Osteoblast (primary cell): ENCODE data around the gene INPP5A. TPM values are rescaled to one million over a fixed set of nuclear protein-coding genes. Genes with fewer than 3 reads are reported as not detected.

Experiments
- DNase-seq: peaks from one replicate; pipeline ENCODE4 v3.0.0; 2011; ENCODE audit warnings: low spot score, mixed read lengths; ENCODE audit not compliant: insufficient read length; ENCODE audit errors: missing footprints
- H2AFZ ChIP-seq: 2 replicates; pipeline ENCODE4 v1.6.0; 2011; ENCODE audit warnings: mild to moderate bottlenecking, low read length
- H3K27ac ChIP-seq: 2 replicates; pipeline ENCODE4 v1.5.1; 2011; ENCODE audit warnings: mild to moderate bottlenecking, low read depth, low read length, moderate library complexity
- H3K27me3 ChIP-seq: 2 replicates; pipeline ENCODE4 v1.6.0; 2012; ENCODE audit warnings: mild to moderate bottlenecking, control low read depth, inconsistent platforms, low read length, moderate library complexity; ENCODE audit not compliant: insufficient read depth
- H3K36me3 ChIP-seq: 2 replicates; pipeline ENCODE4 v1.5.1; 2011; ENCODE audit warnings: mild to moderate bottlenecking, low read length, control low read depth, moderate library complexity; ENCODE audit not compliant: insufficient read depth
- H3K4me1 ChIP-seq: 2 replicates; pipeline ENCODE4 v1.5.1; 2011; ENCODE audit warnings: mild to moderate bottlenecking, low read length, control low read depth, moderate library complexity; ENCODE audit not compliant: insufficient read depth
- H3K4me2 ChIP-seq: 2 replicates; pipeline ENCODE4 v1.6.0; 2011; ENCODE audit warnings: mild to moderate bottlenecking, low read length; ENCODE audit not compliant: insufficient read depth
- H3K4me3 ChIP-seq: fragments of 200-600 bp; sonication (generic); 3 replicates; pipeline ENCODE4 v1.5.1; 2012; ENCODE audit warnings: mild to moderate bottlenecking, low read length, inconsistent platforms; ENCODE audit not compliant: insufficient read depth
- H3K79me2 ChIP-seq: 2 replicates; pipeline ENCODE4 v1.6.0; 2012; ENCODE audit warnings: mild to moderate bottlenecking, low read length, control low read depth, inconsistent platforms; ENCODE audit not compliant: insufficient read depth
- H3K9me3 ChIP-seq: 2 replicates; pipeline ENCODE4 v1.5.1; 2011; ENCODE audit warnings: low read depth, low read length, control low read depth
- H4K20me1 ChIP-seq: 2 replicates; pipeline ENCODE4 v1.6.0; 2012; ENCODE audit warnings: mild to moderate bottlenecking, low read length, control low read depth; ENCODE audit not compliant: insufficient read depth
- CTCF ChIP-seq: IDR thresholded peaks from 2 replicates; pipeline ENCODE4 v1.5.1; 2011; ENCODE audit warnings: mild to moderate bottlenecking, low read depth, low read length, moderate library complexity; ENCODE audit errors: extremely low read depth
- total RNA-seq: library from RNA; depleted of rRNA; stranded (reverse); fragments of >200 nt; gene quantifications from 2 replicates; pipeline ENCODE4 v1.2.3, GENCODE V29; 2012

Gene INPP5A
- total RNA-seq, 1 donor: 22.8 TPM

GRCh38 chr10:132729810-132730572 lies 192.4 kb downstream of the INPP5A start:
- DNase-seq: no peak
- Histone ChIP-seq H3K79me2 (no peaks in the 10 kb centered on the region), H3K36me3 (no peaks in the 10 kb centered on the region), H2AFZ (no peak overlapping the region), H3K9me3 (no peaks in the 10 kb centered on the region), H3K4me3 (no peak overlapping the region), H3K4me1 (no peaks in the 10 kb centered on the region), H3K27ac (no peak overlapping the region), H3K27me3 (no peaks in the 10 kb centered on the region), H4K20me1 (no peaks in the 10 kb centered on the region), H3K4me2 (no peak overlapping the region)
- no peak for TF ChIP-seq CTCF

- Histone ChIP-seq H3K79me2 (no peaks in the 10 kb centered on the region), H3K4me2 (no peak overlapping the region), H3K4me3 (no peak overlapping the region), H3K27ac (no peak overlapping the region), H3K9me3 (no peaks in the 10 kb centered on the region), H4K20me1 (no peaks in the 10 kb centered on the region), H3K4me1 (no peaks in the 10 kb centered on the region), H3K36me3 (no peaks in the 10 kb centered on the region), H3K27me3 (no peaks in the 10 kb centered on the region), H2AFZ (no peak overlapping the region)
- no peak for DNase-seq
- TF ChIP-seq CTCF: no peak
Observed at GRCh38 chr10:132730573-132730953, 193.0 kb downstream of the INPP5A start.

GRCh38 chr10:132732518-132732917 lies 194.9 kb downstream of the INPP5A start:
- no peak for TF ChIP-seq CTCF
- Histone ChIP-seq H3K27ac (no peak overlapping the region), H3K4me2 (no peak overlapping the region), H4K20me1 (no peaks in the 10 kb centered on the region), H3K9me3 (no peaks in the 10 kb centered on the region), H3K4me3 (no peak overlapping the region), H3K4me1 (no peaks in the 10 kb centered on the region), H2AFZ (no peak overlapping the region), H3K79me2 (no peaks in the 10 kb centered on the region), H3K36me3 (no peaks in the 10 kb centered on the region), H3K27me3 (no peaks in the 10 kb centered on the region)
- DNase-seq: no peak

- H3K4me1 ChIP-seq: no peaks in the 10 kb centered on the region
- H2AFZ ChIP-seq: no peak overlapping the region
- TF ChIP-seq CTCF: no peak
- no peak overlapping the region for H3K4me3 ChIP-seq
- H3K27ac ChIP-seq: no peak overlapping the region
- H4K20me1 ChIP-seq: no peaks in the 10 kb centered on the region
- DNase-seq: no peak
- H3K79me2 ChIP-seq: no peaks in the 10 kb centered on the region
- H3K36me3 ChIP-seq: no peaks in the 10 kb centered on the region
- H3K27me3 ChIP-seq: no peaks in the 10 kb centered on the region
- H3K4me2 ChIP-seq: no peak overlapping the region
- no peaks in the 10 kb centered on the region for H3K9me3 ChIP-seq
Observed at GRCh38 chr10:132733926-132734325, 196.3 kb downstream of the INPP5A start.
